HG03558 (cell line): Measurements from ENCODE around the gene NFIX.

Experiments
- ATAC-seq: cut with Tn5 transposase; IDR thresholded peaks from one replicate; pipeline ENCODE4 v1.9.1; 2021; ENCODE audit warnings: moderate number of reproducible peaks; ENCODE audit not compliant: unreplicated experiment; ENCODE audit errors: extremely low read depth

The NFIX gene

DNA sequence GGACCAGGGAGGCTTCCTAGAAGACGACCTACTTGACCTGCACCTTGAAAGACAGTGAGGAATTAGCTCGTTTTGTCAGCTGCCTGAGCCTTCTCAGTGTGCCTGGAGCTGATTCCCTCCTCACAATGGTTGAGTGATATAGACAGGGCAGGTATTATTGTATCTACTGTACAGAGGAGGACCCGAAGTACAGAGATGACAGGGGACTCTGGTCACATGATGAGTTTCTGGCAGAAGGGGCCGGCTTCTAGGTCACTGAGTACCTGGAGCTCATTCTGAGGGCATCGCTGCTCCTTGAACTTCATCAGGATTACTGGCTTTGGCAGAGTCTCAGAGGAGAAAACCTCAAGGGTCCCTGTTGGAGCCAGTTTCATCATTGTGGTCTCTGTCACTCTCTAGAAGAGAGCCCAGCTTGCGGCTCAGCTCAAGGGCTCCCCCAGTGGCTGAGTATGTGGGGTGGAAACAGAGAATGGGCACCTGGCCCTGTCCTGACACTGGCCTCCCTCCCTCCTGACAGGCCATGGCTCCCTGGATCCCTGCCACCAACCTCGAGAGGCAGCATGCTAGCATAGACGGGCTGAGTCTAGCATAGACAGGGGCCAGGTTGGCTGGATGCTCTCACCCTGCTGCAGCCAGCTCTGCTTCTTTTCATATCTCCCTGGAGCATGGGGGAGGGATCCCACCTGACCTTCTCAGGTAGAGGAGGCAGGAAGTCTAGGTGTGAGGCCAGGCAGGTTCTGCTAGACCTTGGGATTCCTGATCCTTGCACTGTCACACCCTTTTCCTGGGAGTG is 38.7 kb downstream of the NFIX start:
- ATAC-seq: no peak

DNA sequence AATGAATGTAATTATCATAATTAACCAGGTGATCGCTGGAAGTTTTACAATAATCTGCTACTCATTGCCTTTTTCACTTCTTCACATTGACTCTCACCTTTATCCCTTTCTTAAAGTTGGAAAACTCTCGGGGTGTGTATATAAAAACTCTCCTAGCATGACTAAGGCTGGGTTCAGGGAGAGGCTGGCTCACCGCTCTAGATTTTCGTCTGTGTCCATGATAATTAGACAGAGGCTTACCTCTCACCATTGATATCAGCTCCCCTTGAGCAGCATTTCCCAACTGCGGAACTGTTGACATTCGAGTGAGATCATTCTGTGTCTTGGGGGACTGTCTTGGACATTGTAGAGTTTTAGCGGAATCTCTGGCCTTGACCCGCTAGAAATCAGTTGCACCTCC is 39.4 kb downstream of the NFIX start:
- ATAC-seq: no peak

DNA sequence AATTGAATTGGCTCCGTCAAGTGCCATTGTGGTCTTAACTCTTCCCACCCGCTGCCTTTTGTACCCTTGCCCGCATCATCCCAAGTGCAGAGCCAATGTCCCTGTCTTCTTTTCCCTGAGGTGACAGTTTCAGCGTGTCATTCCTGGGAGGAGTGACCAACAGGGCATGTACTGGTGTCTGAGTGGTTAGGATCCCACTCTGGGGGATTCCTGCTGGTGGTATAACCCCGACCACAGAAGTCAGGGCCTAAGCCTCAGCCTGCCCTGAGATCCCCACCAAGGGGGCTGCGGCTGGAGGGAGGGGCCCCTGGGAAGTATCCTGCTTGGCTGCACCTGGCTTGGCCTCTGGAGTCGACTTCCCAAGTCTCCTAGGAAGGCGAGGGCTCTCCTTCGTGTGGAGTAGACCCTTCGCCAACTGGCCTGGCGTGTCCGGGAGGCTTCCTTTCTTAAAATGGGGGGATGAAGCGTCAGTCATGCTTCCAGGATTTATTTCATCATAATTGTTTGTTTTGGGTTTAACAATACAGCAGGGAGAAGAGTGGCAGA is 40.6 kb downstream of the NFIX start:
- no peak for ATAC-seq

DNA sequence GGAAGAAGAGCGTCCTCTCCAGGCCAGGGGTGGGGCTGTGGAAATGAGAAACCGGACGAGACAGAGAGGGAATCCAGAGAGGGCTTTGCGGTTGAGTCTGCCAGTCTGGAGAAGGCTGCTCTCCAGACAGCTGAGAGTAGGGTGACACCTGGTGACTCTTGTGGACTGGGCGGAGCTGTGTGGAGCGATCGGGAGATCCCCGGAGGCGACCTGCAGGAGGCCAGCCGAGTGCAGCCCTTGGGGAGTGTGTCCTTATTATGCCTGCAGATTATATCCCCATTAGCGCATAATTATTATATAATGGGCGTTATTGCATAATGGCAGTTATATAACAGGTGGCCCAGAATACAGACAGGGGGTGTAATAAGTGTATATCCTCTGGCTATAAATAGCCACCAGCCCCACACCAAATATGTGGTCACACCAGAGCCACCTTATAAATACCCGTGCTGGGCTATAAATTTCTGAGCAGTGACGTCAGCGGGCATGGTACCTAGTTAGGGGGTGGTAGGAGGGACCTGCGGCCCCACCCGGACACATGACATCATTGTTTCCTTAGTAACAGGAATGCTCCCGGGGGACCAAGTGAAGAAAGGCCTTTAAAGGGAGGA is 41.2 kb downstream of the NFIX start:
- ATAC-seq: no peak

DNA sequence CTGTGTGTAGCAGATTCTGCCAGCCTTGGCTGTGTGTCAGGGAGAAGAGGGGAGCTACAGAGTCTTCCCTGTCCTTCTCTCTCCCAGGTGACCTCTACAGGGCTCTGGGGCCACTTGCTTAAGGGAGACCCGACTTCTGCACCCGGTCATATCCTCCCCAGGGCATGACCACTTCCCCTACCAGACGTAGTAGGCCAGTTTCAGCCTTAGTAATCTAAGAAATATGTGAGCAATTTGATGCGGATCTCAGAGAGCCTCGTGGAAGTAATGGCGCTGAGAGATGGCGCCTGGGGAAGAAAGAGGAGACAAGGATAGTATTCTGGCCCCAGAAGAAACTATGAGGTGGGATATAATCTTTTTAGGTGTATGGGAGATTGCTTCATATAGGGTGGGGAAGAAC is 41.9 kb downstream of the NFIX start:
- ATAC-seq: no peak

DNA sequence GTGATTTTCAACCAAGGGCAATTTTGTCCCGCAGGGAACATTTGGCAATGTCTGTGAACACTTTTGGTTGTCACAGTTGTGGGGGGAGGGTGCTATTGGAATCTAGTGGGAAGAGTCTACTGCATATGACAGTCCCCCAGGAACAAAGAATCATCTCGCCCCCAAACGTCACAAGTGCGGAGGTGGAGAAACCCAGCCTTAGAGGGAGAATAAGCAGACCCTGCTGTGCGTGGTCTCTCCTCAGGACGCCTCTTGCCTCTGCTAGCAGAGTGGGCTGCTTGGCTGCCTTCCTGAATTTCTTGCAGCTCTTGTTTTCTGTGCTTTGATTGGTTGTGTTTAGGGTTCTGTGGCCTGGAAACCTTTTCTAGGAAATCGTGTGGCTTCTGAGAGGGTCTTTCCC is 42.5 kb downstream of the NFIX start:
- no peak for ATAC-seq

DNA sequence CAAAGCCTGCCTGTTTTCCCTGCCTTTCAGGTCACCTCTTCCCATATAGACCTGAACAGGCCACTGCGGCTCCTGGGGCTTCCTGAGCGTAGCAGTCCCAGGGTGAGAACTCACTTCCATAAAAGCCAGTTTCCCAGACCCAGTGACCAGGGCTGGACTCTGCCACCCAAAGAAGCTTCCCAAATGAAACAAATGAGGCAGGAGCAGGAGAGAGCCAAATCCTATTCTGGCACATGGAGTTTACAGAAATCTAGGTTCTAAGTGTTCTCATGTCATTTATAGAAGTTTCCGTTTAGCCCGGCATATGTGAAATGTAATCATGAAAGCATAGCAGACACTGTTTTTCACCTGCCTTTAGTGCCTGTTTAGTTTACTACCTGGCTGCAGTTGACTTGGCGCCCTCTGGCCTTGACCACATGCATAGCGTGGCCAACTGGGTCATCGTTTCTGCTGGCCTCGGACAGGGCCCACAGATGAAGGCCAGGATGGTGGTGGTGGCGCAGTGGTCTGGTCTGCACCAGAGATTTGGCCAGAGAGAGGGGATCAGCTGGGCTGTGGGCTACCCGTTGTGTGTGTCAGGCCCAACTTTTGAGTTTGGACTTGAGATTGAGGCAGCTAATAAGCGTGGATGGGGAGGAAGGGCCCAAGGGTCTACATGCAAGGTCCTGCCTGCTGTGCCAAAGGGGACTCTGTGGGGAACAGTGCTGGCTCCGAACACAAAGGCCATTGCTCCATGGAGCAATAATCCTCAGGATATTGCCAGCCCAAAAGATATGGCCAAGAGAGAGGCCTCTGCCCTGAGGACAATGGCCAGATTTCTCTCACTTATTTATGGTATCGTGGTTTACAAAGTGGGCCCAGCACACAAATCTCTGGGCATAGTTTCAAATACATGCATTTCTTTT is 43.3 kb downstream of the NFIX start:
- no peak for ATAC-seq

DNA sequence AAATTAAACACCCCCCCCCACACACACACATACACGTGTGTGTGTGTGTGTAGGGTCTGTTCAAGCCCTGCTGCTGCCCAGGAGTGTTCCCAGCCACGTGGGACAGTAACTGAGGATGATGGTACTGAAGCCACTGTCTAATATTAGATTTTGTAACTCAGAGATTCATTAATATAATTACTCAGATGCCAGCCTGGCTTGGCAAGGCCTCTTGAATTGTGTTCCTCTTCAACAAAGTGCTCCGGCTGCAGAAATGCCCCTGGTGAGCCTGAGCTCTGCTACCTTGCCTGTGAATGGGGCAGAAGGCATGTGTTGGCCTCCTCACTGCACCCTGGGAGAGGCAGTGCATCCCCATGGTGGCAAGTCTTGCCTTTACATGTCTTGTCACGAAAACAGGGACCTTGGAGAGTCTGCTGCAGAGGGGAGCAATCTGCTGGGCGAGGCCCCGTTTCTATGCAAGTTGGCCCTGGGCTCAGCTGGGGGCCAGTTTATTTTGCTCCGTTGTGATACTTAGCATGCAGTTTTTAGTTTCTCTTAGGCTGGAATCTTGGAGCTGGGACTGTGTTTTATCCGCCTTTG is 44.0 kb downstream of the NFIX start:
- no peak for ATAC-seq

DNA sequence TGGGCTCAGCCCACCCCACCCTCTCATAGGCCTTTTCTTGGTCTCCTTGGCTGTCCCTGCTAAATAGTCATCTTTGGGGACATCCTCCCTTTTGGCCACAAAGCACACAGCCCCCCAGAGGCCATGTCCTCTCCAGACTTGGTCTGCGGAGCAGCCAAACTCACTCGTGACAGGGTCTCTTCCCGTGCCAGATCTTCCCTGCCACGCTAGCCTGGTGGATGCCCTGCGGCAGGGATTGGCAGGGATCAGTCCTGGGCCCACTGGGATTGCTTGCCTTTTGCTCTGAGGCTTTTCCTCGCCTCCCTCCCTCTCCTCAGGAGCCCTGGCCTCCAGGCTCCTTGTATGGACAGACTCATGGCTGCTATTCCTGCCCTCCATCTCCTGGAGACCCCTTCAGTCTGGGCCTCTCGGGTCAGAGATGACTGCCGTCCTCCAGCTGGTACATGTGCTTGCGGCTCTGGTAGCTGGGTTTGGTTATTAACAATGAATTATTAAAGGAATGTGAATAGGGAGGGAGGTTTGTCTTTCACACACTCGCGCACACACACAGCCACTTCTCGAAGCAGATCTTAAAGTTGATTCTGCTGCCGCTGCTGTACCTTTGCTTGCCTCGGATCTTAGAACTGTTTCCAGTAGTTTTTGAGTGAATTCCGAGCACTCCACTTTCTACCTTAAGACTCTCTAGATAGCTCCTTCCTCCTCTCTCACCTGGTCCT is 45.1 kb downstream of the NFIX start:
- no peak for ATAC-seq

DNA sequence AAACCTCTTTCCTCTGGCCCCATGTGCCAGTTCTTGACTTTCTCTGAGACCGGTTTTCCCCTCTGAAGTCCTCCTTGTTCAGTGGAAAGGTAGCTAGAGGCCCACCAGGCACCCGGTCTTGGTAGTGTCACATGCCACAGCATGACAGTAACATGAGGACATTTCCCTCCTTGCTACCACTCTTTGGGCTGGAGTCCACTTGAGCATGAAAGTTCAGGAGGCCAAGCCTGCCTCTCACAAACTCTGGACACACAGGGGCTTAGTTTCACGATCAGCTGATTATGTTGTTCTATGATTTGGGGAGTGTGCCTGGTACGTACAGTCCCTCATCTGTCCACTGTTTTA is 45.6 kb downstream of the NFIX start:
- ATAC-seq: no peak

DNA sequence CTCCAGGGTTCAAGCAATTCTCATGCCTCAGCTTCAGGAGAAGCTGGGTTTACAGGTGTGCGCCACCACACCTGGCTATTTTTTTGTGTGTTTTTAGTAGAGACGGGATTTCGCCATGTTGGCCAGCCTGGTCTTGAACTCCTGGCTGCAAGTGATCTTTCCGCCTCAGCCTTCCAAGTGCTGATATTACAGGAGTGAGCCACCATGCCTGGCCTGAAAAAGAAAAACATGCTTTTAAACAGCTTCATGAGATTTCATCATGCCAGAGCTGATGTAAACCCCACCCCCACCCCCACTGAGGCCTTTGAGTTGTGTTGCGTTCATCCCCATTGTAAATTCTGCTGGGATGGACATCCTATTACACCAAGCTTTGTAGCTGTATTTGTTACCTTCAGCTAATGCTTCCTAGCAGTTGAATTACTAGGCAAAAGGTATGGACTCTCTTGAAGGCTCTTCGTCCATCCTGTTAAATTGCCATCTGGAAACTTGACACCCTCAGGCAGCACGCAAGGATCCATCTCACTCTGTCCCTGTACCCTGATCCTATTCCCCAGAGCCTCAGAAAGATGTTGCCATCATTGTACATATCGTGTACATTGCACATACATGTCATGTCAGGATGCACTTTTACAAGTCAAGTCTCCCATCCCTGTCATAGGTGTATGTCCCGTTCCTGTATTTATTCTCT is 47.3 kb downstream of the NFIX start:
- ATAC-seq: no peak

DNA sequence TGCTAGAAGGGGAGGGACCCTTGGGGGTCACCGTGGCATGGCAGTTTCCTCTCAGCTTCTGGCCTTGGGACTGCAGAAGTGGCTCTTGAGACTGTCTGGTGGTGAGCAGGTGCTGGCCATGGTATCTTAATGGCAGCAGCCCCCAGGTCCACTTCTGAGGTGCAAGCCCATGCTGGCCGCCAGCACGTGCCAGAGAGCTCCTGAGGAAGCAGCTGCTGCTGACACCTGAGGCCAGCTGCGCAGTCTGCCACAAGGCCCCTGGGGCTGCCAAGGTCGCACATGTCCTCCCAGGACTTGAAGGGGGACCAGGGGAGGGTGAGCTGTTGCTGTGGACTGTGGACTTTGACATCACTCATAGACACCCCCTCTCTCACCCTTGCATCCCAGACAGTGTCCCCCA is 48.0 kb downstream of the NFIX start:
- ATAC-seq: no peak

DNA sequence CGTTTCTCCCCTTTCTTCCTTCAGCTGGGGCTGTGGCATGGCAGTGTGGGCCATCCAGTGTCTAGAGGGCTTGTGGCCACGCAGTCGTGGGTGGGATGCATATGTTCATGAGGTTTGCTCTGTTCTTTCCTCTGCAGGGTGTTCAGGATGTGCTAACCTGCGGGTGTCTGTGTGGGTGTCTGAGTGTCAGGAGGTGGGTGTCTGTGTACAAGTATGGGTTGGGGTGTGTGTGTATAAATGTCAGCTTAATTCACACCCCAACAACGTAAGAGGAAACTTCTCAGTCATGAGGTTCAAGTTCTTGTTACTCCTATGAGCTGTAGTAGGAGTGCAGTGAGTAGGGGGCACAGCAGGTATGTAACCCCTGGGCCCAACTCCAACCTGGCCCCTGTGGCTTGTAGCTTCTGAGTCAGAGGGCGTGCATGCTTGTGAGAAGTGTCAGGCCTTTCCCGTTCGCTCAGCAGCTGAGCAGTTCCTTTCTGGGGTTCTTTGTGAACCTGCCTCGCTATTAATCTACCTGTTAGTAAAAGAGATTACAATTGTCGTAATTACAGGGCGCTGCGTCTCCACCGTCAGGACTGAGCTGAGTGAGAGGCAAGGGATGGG is 49.1 kb downstream of the NFIX start:
- no peak for ATAC-seq

DNA sequence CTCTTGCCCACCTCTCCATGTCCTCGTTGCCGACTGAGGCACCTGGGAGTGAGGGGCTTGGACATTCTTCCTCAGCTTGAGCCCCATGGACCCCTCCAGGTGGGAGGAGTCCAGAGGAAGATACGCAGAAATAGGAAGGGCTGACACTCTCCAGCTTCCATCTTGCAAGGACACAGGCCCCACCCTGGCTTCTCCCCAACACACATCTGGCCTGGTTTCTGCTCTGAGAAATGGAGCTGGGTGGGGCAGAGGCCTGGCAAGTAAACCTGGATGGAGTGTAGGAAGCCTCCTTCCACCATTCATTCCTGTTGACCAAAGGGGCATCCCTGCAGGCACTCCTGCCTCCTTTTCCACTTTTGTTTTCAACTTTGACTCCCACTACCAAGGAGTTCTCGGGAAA is 50.5 kb downstream of the NFIX start:
- ATAC-seq: no peak

DNA sequence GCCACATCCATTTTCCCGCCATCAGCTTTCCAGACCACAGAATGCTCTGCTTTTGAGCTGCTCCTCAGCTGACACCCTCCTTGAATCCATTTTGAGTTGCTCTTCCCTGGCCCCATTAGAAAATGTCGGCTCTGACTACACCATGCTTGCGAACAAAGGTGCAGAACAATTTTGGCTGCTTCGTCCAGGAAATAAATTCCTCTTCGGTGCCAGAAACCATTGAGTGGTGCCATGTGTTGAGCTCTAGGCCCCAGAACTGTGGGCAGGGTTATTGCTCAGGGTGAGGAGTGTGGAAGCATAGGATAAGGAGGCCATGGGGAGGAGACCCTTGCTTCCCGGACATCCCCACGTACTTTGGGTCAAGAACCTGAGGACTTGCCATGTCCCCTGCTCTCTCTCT is 52.1 kb downstream of the NFIX start:
- ATAC-seq: no peak

DNA sequence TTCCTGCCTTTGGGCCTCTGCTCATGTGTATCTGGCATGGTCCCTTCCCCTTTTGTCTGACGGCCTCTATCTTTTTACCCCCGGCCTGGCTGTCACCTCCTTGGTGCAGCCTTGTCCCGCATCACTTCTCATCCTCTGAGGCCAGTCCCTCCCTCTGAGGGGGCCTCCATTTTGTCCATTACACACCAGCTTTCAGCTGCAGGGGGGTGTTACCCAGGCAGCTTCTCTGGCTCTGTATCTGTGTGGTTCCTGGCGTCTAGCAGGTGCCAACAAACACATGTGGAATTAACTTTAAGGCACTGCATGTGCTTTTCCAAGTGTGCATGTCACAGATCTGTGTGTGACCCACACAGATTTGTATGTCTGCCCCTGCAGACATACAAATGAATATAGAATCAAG is 55.0 kb downstream of the NFIX start:
- ATAC-seq: no peak

DNA sequence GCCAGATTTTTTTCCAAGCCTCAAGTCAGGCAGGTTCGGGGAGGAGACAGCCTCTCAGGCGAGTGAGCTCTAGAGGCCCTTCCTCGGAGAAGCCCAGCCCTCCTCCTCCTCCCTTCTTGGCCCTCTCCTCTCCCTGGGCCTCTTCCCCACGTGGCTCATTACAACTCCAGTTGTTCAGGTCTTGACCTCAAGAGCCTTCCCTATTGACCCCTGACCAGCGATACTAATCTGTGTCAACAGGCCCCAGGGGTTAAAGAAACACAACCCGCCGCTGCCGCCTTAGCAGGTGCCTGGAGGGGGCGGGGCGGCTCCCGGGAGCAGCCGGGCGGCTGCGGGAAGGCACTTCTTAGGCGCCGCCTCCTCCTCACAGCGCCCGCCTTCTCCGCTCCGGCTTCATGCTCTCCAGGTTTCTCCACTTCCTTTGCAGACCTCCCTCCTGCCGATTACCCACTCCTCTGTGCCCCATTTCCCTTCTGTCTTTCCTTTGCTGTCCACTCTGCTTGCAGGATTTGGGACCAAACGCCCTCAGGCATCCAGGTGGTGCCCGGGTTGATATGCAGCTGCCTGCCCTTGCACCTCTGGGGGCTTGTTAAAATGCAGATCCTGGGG is 56.4 kb downstream of the NFIX start:
- no peak for ATAC-seq

DNA sequence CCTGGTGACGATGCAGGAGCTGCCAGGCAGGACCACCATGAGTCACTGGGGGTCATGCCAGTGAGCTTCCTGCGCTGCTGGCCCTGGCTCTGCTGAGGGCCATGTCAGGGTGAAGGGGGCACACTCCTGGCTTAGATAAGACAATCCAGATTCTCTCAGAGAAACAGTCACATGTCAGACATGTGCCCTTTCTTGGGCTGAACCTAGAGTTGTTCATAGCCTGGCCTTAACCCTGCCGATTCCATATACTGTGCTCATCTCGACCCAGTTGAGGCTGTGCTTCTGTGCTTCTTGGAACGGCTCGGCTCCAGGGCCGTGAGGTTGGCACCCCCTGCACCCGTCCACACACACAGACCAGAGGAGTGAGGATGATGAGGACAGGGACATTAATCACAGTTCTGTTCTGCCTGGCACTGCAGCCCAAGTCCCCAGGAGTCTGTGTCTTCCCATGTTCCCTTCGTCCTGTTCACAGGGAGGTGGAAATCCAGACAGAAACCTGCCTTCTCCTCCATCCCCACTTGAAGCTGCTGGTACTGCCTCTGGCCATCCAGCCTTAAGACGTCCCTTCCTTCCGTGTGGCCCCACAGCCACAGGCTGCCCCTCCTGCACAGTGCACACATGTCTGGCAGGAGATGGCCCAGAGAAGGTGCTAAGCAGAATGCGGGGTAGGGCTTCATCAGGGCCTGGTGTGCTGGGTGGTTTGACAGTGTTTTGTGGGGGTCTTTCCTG is 57.3 kb downstream of the NFIX start:
- ATAC-seq: no peak
